ENCODE measurements around the gene SON. TPM values are rescaled to one million over a fixed set of nuclear protein-coding genes. Genes with fewer than 3 reads are reported as not detected.
"Not testable (repeated sequence)": the region's sequence is repeated elsewhere in the genome, so short reads cannot be mapped to it uniquely, and the experiment has no call there.

SON gene, protein sequence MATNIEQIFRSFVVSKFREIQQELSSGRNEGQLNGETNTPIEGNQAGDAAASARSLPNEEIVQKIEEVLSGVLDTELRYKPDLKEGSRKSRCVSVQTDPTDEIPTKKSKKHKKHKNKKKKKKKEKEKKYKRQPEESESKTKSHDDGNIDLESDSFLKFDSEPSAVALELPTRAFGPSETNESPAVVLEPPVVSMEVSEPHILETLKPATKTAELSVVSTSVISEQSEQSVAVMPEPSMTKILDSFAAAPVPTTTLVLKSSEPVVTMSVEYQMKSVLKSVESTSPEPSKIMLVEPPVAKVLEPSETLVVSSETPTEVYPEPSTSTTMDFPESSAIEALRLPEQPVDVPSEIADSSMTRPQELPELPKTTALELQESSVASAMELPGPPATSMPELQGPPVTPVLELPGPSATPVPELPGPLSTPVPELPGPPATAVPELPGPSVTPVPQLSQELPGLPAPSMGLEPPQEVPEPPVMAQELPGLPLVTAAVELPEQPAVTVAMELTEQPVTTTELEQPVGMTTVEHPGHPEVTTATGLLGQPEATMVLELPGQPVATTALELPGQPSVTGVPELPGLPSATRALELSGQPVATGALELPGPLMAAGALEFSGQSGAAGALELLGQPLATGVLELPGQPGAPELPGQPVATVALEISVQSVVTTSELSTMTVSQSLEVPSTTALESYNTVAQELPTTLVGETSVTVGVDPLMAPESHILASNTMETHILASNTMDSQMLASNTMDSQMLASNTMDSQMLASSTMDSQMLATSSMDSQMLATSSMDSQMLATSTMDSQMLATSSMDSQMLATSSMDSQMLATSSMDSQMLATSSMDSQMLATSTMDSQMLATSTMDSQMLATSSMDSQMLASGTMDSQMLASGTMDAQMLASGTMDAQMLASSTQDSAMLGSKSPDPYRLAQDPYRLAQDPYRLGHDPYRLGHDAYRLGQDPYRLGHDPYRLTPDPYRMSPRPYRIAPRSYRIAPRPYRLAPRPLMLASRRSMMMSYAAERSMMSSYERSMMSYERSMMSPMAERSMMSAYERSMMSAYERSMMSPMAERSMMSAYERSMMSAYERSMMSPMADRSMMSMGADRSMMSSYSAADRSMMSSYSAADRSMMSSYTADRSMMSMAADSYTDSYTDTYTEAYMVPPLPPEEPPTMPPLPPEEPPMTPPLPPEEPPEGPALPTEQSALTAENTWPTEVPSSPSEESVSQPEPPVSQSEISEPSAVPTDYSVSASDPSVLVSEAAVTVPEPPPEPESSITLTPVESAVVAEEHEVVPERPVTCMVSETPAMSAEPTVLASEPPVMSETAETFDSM (N-terminal part only)
- 100 to 1,000 TPM; 493 to 510 TPM for total RNA-seq
- 100 to 1,000 TPM; 412 to 602 (median 573) TPM for polyA plus RNA-seq
- total RNA-seq = 305 to 578 (median 382) reads per million in 6 experiments

DNA sequence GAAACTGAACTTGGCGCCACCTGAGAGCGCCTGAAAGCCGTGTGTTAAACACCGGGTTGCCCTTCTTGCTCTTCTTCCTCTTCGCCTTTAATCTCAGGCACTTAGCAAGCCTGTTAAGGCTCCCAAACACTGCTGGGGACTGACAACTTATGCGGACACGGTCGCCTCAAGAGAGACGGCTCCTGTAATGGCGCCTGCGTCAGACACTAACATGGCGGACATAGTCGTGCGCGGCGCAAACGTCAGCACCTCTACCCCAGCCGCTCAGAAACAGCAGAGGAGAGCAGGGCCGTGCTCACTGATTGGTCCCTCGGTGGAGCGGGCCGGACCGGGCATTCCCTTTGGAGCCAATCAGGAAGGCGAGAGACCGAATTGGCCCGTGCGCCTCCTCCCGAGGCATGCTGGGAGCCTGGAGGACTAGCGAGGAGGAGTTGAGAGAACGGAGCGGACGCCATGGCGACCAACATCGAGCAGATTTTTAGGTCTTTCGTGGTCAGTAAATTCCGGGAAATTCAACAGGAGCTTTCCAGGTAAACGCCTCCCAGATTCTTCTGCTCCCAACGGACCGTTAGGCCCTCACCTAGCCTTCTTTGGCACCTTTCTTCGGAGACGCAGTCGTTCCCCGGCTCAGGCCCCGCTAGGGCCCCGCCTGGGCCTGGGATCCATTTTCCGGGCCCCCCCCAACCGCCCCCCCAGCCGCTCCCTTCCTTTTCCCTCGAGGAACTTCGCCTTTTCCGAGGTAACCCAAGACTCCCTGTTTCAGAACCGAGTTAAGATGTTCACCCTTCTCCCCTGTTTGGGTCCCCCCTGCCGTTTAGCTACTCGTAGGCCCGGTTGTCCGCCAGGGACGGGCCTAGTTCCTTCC is at the start of gene SON:
Gene SON (plus strand): TSS at position 399 of the 865 bp plus-strand sequence. CDS start 55 bp downstream, at position 454.
- Mint-ChIP-seq H3K27ac (peak within 1 kb of the TSS; percentile 99 to 100 (median 100)), H3K9me3 (no peaks in the 10 kb centered on the region), H3K27me3 (peaks cover 0 to 2% (median 0%) of the 10 kb centered on the region in 5 donors), H3K4me1 (peaks cover 17 to 56% (median 47%) of the 10 kb centered on the region in 4 donors), H3K4me3 (peak within 1 kb of the TSS; percentile 92 to 100 (median 99)), H3K36me3 (peaks cover 6 to 35% (median 13%) of the 10 kb centered on the region in 3 donors)
- peak; percentile 90 for ATAC-seq
- POLR2A ChIA-PET = interaction anchor here (0.6 to 4.3 kb wide), 29 partner anchors 8 to 814 kb away, joined by 3 to 82 read pairs (median 3); partner anchors contain the start of genes DNAJC28, DONSON, IFNAR1 and PAXBP1
- peak; percentile 92 to 99 (median 98) for DNase-seq

DNA sequence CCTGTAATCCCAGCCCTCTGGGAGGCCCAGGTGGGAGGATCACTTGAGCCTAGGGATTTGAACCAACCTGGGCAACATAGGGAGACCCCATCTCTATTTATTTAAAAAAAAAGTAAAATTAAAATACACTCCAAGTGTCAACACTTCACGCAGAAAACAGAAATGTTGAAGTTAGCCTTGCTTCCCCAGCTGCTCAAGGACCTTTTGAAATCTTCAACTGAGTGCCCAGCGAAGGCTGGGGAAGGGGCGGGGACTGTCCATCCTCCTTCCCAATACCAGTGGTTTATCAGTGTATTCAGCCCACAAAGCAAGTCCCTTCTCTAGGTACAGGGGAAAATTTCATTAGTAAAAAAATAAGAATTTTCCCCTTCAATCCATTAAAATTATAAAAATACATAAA is 49.1 kb upstream of the SON start:
- Mint-ChIP-seq H3K27ac (peak overlapping the region in 1 of 10 donors; percentile 85), H3K36me3 (peaks cover 0 to 4% (median 0%) of the 10 kb centered on the region in 3 donors), H3K27me3 (no peaks in the 10 kb centered on the region), H3K4me1 (peaks cover 5 to 15% (median 10%) of the 10 kb centered on the region in 4 donors), H3K9me3 (no peaks in the 10 kb centered on the region), H3K4me3 (peak overlapping the region in 4 of 10 donors; percentile 31 to 81 (median 62))
- no peak for DNase-seq
- ATAC-seq = no peak
- POLR2A ChIA-PET = interaction anchor here (0.6 to 1.2 kb wide), 2 partner anchors 36 to 53 kb away, joined by 3 to 5 read pairs; no protein-coding TSS in a partner anchor

DNA sequence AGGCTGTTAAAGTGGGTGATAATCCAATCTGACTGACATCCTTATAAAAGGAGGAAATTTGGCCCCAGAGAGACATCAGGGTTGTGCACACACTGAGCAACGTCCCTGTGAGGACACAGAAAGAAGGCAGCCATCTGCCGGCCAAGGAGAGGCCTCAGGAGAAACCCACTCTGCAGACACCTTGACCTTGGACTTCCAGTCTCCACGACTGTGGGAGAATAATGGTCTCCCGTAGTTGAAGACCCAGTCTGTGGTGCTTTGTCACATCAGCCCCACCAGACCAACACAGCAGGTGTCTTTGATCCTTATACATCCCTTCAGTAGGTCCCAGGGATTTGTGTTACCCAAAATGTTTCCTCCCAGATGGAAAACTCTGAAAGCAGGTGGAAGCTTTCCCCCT is 47.1 kb upstream of the SON start:
- Mint-ChIP-seq H3K4me1 (peaks cover 5 to 13% (median 9%) of the 10 kb centered on the region in 4 donors), H3K4me3 (no peak overlapping the region), H3K27ac (peak overlapping the region in 1 of 10 donors; percentile 21), H3K27me3 (no peaks in the 10 kb centered on the region), H3K36me3 (no peaks in the 10 kb centered on the region), H3K9me3 (no peaks in the 10 kb centered on the region)
- POLR2A ChIA-PET = interaction anchor here (0.8 to 0.9 kb wide), 2 partner anchors 15 to 46 kb away, joined by 3 read pairs; partner anchors contain the start of genes GART and TMEM50B
- ATAC-seq (no peak), DNase-seq (no peak)

DNA sequence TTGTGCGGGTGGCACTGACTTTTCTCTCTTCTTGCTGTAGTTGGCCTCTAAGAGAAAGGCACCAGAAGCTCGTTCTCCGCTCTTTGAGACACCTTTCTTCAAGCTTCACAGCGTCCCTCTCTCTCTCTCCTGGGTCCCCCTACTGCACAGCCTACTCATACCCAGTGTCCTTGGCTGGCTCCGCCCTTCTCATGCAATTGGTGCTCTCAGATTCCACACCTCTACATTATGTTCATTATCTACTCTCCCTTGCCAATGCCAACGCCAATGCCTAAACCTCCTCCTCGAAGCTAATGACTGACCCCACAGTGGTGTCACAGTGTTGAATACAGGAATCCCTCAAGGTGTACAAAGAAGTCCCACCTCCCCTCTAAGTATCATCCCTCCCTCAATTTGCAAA is 46.5 kb upstream of the SON start:
- Mint-ChIP-seq H3K9me3 (no peaks in the 10 kb centered on the region), H3K4me1 (peaks cover 4 to 8% (median 6%) of the 10 kb centered on the region in 4 donors), H3K27ac (peak overlapping the region in 2 of 10 donors; percentile 39 to 73), H3K4me3 (peak overlapping the region in 1 of 10 donors; percentile 31), H3K27me3 (no peaks in the 10 kb centered on the region), H3K36me3 (no peaks in the 10 kb centered on the region)
- POLR2A ChIA-PET = interaction anchor here (0.8 kb wide), 1 partner anchor 16 kb away, joined by 3 read pairs; the partner anchor contains the start of gene TMEM50B
- no peak for DNase-seq
- ATAC-seq = no peak

DNA sequence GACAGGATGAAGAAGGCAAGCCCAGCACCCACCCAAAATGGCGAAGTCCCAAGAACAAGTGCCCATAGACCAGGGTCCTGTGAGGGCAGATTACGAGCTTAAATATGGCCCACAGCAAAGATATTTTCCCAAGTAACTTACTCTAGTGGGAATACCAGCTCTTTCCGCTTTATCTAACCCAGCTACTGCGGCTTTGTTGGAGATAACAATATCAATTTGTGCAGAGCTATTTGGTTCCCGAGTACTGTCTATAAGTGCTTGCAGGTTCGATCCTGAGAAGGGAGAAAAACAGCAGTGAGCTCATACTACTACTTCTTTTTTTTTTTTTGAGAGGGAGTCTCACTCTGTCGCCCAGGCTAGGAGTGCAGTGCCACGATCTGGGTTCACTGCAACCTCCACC is 37.0 kb upstream of the SON start:
- POLR2A ChIA-PET = interaction anchor here (2.0 kb wide), 1 partner anchor 26 kb away, joined by 5 read pairs; the partner anchor contains the start of gene TMEM50B
- peaks cover 0 to 7% (median 0%) of the 10 kb centered on the region in 9 donors for H3K9me3 Mint-ChIP-seq
- ATAC-seq = no peak
- H3K27ac Mint-ChIP-seq = peak overlapping the region in 1 of 10 donors; percentile 60
- peaks cover 20 to 72% (median 34%) of the 10 kb centered on the region in 3 donors for H3K36me3 Mint-ChIP-seq
- H3K27me3 Mint-ChIP-seq = no peaks in the 10 kb centered on the region
- DNase-seq = no peak
- H3K4me1 Mint-ChIP-seq = no peaks in the 10 kb centered on the region
- no peak overlapping the region for H3K4me3 Mint-ChIP-seq

DNA sequence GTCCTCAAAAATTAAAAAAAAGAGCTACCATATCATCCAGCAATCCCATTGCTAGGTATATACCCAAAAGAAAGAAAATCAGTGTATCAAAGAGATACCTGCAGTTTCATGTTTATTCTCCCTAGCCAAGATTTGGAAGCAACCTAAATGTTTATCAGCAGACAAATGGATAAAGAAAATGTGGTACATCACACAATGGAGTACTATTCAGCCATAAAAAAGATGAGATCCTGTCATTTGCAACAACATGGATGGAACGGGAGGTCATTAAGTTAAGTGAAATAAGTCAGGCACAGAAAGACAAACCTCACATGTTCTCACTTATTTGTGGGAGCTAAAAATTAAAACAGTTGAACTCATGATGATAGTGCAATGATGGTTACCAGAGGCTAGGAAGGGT is 35.8 kb upstream of the SON start:
- DNase-seq, H3K27me3 Mint-ChIP-seq, H3K4me3 Mint-ChIP-seq, H3K4me1 Mint-ChIP-seq, H3K9me3 Mint-ChIP-seq, ATAC-seq: not testable (repeated sequence)
- POLR2A ChIA-PET = interaction anchor here (0.6 to 2.0 kb wide), 2 partner anchors 18 to 27 kb away, joined by 4 to 5 read pairs; partner anchors contain the start of gene TMEM50B
- peak overlapping the region in 1 of 10 donors; percentile 61 for H3K27ac Mint-ChIP-seq
- peaks cover 30 to 84% (median 35%) of the 10 kb centered on the region in 3 donors for H3K36me3 Mint-ChIP-seq

DNA sequence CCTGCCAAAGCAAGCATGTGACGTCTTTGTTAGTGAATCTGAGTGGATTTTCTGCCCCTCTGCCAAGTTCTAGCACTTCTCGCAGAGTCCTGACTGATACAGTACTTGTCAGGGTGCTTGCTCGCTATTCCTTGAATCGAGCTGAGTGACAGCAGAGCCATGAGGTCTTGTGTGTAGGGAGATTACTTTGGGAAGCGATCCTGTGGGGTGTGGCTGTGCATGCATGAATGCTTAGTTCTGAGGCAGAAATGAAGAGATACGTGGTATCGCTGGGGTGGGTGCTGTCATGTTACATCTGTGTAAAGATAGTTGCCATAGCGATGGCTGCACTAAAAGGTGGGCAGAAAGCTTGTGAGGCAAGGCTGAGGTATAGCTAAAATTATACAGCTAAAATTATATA is 32.0 kb upstream of the SON start:
- ATAC-seq (no peak), DNase-seq (no peak)
- no peaks in the 10 kb centered on the region for H3K27me3 Mint-ChIP-seq
- peaks cover 0 to 4% (median 0%) of the 10 kb centered on the region in 4 donors for H3K4me1 Mint-ChIP-seq
- H3K27ac Mint-ChIP-seq = peak overlapping the region in 2 of 10 donors; percentile 2 to 11
- peaks cover 30 to 85% (median 31%) of the 10 kb centered on the region in 3 donors for H3K36me3 Mint-ChIP-seq
- H3K9me3 Mint-ChIP-seq = peaks cover 0 to 7% (median 0%) of the 10 kb centered on the region in 9 donors
- POLR2A ChIA-PET = no interaction called here
- no peak overlapping the region for H3K4me3 Mint-ChIP-seq

DNA sequence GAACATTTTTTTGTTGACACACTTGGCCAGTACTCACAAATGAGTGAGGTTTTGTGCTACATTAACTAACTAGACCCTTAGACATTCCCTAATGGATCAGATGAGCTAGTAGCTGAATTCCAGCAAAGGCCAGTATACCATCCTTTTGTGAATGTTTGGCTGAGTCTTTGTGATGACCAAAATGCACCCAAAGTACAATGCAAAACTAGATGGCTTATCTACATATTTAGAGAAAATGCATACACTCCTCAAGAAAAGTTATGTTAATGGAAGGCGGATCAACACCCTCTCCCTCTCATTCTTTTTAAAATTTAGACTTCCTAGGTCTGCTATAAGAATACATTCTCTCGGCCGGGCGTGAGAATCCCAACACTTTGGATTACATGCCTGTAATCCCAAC is 31.2 kb upstream of the SON start:
- peaks cover 31 to 88% (median 32%) of the 10 kb centered on the region in 3 donors for H3K36me3 Mint-ChIP-seq
- ATAC-seq (no peak), DNase-seq (no peak)
- no peak overlapping the region for H3K4me3 Mint-ChIP-seq
- no peaks in the 10 kb centered on the region for H3K27me3 Mint-ChIP-seq
- POLR2A ChIA-PET = no interaction called here
- H3K4me1 Mint-ChIP-seq = peaks cover 0 to 4% (median 0%) of the 10 kb centered on the region in 4 donors
- peaks cover 0 to 6% (median 0%) of the 10 kb centered on the region in 9 donors for H3K9me3 Mint-ChIP-seq
- H3K27ac Mint-ChIP-seq = peak overlapping the region in 2 of 10 donors; percentile 15 to 20

DNA sequence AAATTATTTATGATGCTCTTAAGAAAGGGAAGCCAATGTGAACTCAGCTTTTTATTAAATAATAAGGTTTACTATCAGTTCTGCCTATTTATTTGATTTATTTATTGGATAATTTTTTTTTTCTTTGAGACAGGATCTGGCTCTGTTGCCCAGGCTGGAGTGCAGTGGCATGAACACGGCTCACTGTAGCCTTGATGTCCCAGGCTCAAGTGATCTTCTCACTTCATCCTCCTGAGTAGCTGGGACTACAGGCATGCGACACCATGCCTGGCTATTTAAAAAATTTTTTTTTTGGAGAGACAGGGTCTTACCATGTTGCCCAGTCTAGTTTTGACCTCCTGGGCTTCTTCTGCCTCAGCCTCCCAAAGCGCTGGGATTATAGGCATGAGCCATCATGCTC is 30.4 kb upstream of the SON start:
- H3K27me3 Mint-ChIP-seq = no peaks in the 10 kb centered on the region
- peaks cover 0 to 4% (median 0%) of the 10 kb centered on the region in 4 donors for H3K4me1 Mint-ChIP-seq
- DNase-seq (no peak), ATAC-seq (no peak)
- H3K4me3 Mint-ChIP-seq = no peak overlapping the region
- no peak overlapping the region for H3K27ac Mint-ChIP-seq
- H3K36me3 Mint-ChIP-seq = peaks cover 26 to 89% (median 28%) of the 10 kb centered on the region in 3 donors
- POLR2A ChIA-PET = interaction anchor here (0.7 kb wide), 1 partner anchor 33 kb away, joined by 3 read pairs; the partner anchor contains the start of gene TMEM50B
- no peaks in the 10 kb centered on the region for H3K9me3 Mint-ChIP-seq

DNA sequence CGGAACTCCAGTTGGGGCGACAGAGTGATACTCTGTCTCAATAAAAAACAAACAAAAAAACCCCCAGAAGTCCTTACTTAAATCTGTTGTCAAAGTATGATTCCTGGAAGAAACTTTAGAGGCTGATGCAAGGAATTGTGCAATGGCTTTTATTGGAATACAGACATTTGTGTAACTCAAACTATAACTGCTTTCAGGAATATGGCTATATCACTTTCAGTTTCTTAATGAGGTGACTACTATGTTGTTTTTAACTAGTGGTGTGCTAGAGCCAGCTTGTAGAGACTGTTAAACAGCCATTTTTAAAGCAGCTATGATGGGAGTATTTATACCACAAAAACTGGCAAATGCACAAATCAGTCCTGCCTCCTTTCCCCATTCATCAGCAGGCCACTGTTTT is 28.6 kb upstream of the SON start:
- Mint-ChIP-seq H3K36me3 (peaks cover 22 to 92% (median 23%) of the 10 kb centered on the region in 3 donors), H3K4me1 (peaks cover 0 to 4% (median 0%) of the 10 kb centered on the region in 4 donors), H3K4me3 (no peak overlapping the region), H3K27ac (no peak overlapping the region), H3K27me3 (no peaks in the 10 kb centered on the region), H3K9me3 (no peaks in the 10 kb centered on the region)
- POLR2A ChIA-PET = interaction anchor here (0.6 to 1.2 kb wide), 2 partner anchors 24 to 34 kb away, joined by 3 to 6 read pairs; partner anchors contain the start of gene TMEM50B
- DNase-seq (no peak), ATAC-seq (no peak)

Measured in naive thymus-derived CD8-positive, alpha-beta T cell (primary cell).